ENCODE measurements around the gene CIB2. TPM values are rescaled to one million over a fixed set of nuclear protein-coding genes. Genes with fewer than 3 reads are reported as not detected.

CIB2 gene
- total RNA-seq, 1 experiment from 2014 or later = 6.7 TPM

DNA sequence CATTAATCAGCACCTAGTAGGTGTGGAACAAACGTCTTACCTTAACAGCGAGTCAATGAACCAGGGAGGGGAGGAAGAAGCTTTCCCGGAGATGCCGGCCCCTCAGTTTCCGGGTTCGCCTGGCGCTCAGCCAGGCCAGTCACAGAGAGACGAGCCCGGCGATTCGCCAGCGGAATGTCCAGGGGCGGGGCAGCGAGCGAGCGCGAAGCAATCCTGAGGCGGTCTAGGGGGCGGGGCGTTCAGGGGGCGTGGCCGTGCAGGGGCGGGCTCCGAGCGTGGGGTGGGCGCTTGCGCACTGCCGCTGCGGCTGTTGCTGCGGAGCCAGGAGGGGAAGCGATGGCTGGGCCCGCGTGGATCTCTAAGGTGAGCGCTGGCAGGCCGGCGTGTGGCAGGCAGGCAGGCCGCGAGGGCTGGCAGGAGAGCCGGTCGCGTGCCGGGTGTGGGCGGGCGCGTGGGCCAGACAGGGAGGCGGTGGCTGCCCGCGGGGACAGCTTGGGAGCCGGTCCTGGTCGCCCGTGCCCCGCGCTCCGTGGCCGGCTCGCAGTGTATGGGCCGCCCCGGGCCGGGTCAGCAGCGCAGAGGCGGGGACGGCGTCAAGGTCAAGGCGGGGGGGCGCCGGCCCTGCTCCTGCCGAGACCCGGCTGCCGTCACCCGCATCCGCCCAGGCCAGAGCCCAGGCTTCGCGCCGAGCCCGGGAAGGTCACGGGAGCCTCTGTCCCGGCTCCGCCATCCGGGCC lies 18.0 kb upstream of the CIB2 start, which contains the start of gene IDH3A:
Gene IDH3A, plus strand, starts transcription at position 295 of the 737 bp plus-strand sequence. Its CDS starts 42 bp downstream, at position 337.
- peak; percentile 98 for DNase-seq (ENCODE audit: low read depth)

DNA sequence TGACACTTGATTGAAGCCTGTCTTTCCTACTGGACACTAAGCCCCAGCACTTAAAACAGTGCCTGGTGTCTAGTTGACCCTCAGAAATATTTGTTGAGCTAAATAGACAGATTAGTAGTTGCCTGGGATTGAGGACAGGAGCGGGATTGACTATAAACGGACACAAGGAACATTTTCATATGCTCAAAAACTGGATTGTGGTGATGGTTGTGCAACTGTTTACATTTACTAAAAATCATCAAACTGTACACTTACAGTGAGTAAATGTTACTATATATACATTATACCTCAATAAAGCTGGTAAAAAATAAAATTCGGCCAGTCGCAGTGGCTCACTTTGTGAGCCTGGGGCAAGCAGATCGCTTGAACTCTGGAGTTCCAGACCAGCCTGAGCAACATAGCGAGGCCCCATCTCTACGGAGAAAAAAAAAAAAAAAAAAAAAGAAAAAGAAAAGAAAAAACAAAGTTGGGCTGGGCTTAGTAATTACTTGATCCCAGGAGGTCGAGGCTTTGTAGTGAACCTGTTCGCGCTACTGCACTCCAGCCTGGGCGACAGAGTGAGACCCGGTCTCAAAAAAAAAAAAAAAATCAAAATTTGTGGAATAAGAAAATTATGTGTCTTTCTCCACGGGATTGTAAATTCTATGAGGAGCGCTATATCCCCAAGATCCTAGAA lies 17.3 kb upstream of the CIB2 start:
- DNase-seq (ENCODE audit: low read depth) = no peak

DNA sequence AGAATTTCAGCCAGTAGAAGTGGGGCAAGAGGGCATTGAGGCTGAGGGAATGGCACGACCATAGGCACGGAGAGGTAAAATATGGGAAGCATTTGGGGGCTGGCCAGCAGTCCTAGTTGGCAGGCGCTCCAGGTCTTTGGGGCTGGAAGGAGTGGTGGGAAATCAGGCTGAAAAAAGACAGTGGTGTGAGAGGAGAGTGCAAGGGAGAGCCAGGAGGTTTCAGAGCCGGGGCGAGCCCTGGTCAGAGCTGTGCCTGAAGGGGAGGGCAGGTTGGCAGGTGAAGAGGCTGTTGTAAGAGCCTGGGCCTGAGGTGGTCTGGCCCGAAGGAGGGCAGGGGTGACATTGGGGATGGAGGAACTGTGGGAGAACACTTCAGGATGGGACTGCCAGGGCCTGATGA lies 16.3 kb upstream of the CIB2 start:
- DNase-seq (ENCODE audit: low read depth) = no peak

DNA sequence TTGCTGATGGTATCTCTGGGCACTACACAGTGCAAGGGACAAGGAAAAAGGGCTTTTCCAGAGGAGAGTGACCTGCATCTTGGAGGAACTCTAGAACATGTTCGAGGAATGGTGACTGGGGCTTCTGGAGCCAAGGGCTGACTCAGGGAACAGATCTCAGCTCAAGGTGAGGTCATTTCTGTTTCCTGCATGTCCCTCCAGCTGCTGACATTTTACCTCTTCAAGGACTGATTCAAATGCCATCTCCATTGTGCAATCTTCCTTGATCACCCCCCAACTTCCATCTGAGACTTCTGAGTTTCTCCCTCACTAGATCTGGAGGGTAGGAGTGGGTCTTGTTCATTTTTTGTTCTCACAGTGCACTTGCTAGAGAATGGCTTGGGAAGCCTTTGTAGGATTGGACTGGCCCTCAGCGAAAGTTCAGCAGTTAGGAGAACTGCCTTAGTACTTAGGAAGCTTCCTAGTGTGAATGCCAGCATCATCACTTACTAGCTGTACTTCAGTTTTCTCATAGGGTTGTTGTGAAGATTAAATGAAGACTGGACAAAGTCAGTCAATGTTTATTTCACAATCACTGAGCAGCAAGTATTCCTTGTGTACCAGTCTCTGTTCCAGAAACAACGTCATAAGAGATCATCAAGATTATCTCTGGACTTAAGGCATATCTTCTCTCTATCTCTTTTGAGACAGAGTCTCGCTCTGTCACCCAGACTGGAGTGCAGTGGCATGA lies 15.3 kb upstream of the CIB2 start:
- DNase-seq (ENCODE audit: low read depth) = no peak

DNA sequence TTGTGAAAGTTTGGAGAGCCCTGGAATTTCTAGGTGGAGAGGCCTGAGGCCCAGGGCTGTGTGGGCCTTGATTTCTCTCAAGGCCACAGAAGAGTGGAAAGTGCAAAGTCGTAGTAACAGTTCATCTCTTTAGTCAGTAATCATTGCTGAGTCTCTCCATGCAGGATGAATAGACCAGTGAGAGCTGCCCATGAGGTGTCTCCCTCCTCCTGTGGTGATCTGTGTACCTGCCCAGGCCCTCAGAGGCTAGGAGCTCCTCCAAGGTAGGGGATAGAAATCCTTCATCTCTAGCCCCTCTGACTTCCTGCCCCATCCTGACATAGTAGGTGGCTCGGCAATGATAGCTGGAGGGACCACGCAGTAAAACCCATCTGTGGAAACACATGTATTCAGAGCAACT lies 11.1 kb upstream of the CIB2 start:
- DNase-seq (ENCODE audit: low read depth) = no peak

DNA sequence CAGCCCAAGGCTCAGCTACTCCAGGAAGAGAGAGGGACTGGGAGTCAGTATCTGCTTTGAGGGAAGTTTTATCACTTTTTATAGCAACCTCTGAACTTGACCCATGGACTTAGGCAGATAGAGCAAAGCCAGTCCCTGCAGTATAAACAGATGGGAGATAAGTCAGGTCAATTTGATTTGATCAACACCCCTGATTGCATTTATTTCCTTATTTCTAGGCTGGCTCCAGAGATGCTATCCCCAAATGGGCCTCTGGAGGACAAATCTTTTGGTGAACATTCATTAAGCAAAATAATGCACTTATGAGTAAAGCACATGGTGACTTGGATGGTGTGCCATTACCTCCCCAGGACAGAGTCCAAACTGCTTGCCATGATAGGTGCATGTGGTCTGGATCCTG lies 9.0 kb upstream of the CIB2 start:
- no peak for DNase-seq (ENCODE audit: low read depth)

DNA sequence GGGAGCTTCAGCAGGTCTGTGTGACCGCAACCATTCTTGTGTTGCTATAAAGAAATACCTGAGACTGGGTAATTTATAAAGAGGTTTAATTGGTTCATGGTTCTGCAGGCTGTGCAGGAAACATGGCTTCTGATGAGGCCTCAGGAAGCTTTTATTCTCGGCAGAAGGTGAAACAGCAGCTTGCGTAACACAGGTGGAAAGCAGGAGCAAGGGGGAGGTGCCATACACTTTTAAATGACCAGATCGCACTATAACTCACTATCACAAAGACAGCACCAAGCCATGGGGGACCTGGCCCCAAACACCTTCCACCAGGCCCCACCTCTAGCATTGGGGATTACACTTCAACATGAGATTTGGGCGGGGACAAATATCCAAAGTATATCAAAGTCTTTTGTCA lies 8.3 kb upstream of the CIB2 start:
- no peak for DNase-seq (ENCODE audit: low read depth)

DNA sequence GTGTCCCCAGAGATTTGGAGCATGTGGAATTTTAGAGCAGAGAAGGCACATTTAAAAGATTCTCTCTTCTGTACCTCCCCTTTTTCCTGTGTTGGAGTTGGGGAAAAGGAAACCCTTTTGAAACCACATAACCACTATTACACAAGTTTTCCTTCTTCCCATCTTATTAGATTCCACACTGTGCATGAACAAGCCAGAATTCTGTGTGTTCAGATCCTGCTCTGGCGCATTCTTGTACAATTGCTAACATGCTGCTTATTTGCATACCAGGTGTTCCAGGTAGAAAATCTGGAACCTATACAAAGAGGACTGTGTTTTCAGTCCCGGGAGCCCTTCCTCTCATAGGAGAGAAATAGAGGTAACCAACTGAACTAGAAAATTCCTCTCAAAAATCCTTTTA lies 2.6 kb upstream of the CIB2 start:
- no peak for DNase-seq (ENCODE audit: low read depth)

DNA sequence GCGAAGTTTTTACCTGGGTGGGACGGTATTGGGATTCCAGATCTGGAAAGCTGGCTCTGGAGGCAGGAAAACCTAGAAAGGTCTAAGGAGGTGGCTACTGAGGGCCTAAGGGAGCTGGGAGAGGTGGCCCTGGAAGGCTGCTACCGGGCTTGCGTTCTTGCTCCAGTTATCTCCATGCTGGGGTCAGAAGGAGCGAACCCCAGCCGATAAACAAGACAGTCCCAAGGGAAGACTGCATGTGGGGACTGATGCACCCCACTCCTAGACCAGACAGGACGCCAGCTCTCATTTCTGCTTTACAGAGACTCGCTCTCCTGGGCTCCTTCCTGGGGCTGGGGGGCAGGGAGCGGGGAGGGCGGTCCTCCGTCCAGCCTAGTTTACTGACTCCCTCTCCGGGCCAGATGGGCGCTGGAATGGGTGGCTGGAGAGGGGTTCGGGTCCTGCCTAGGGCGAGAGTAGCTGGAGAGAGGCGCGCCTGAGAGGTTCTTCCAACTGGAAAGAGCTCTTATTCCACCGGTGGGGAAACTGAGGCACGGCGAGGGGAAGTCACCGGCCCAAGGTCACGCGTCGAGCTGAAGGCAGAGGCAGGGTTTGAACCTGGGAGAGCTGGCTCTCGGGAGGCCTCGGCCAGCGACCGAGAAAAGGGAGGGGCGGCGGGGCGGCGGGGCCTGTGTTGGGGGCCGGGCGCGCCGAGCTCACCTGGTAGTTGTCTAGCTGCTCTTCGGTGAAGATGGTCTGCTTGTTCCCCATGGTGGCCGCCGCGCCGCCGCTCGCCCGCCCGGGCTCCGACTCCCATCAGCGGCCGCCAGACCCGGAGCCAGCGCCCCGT lies 565 bp downstream of the CIB2 start:
- DNase-seq (ENCODE audit: low read depth) = no peak

DNA sequence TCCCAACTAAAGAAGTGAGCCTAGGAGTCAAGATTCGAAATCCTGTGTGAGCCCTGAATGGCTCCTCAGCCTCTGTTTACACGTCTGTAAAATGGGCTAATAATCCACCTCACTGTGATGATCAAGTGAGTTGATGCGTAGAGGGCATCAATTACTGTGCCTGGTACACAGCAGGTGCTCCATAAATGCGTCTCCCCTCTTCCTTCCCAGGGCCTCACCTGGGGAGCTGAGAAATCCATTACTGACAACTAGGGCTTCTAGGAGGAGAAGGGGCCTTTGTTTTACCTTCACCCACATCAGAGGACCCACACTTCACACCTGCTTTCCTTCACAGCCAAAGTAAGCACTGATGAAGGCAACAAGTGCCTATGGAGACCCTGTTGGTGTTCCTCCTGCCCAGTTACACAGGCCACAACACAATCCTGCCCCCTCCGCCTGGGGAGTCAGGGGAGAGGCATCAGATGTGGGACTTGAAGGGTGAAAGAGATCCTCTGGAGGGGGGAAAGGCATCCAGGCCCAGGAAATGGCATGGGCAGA lies 1.4 kb downstream of the CIB2 start:
- DNase-seq (ENCODE audit: low read depth) = no peak

DNA sequence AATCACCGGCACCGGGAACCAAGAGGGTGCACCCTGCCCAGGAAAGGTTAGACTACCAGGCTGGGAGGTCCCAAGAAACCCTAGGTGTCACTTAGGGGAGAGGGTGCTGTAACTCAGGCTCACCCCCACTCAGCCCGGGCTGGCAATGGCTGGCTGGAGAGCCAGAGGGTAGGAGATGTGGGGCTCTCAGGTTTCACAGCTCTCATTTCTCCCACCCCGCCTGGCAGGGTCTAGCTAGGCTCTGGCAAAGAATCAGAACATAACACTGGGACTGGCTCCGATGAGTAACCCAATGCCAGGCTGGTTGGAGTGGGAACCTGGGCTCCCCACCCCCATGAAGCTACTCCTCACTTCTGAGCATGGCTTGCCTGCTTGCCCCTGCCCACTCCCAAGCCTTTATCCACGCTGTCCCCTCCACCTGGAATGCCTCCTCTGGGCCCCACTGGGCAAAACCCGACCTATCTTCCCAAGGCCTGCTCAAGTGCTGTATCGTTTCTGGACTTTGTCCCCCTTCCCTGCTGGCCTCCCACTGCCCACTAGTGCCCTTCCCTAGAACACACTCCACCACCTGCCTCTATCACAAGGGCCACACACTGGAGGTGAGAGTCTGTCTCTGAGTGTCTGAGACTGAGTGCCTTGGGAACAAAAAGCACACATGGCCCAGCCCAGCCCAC lies 2.0 kb downstream of the CIB2 start:
- DNase-seq (ENCODE audit: low read depth) = peak; percentile 59

DNA sequence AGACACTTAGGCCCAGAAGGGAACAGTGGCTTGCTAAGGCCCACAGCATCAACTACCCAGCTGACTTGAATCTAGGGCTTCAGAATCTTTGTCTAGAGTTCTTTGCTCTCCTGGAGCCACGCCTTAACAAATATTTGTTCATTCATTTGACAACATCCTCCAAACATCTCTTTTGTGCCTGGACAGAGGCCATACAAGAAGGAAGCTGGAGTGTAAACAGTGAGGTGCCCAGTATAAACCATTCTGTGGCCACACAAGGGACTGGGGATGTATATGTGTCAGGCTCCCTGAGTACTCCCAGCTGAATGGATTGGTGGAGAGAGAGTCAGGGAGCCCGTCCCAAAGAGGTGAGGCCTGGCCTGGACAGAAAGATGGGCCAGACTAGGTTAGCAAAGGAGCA lies 3.4 kb downstream of the CIB2 start:
- DNase-seq (ENCODE audit: low read depth) = no peak

DNA sequence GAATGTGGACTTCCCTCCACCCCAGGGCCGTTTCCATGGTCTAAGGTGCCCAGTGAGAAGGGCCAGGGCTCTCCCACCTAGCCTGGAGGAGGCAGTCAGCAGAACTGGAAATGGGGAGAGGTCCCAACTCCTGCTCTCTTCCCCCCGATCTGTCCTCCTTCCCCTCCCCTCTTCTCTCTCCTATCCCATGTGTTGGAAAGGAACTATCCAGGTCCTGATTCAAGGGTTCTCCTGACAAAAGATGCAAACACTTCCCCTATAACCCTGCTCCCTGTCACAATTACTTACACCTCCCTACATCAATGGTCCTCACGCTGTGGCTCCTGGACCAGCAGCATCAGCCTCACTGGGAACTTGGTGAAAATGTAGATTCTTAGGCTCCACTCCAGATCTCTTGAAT lies 6.0 kb downstream of the CIB2 start:
- DNase-seq (ENCODE audit: low read depth) = no peak

DNA sequence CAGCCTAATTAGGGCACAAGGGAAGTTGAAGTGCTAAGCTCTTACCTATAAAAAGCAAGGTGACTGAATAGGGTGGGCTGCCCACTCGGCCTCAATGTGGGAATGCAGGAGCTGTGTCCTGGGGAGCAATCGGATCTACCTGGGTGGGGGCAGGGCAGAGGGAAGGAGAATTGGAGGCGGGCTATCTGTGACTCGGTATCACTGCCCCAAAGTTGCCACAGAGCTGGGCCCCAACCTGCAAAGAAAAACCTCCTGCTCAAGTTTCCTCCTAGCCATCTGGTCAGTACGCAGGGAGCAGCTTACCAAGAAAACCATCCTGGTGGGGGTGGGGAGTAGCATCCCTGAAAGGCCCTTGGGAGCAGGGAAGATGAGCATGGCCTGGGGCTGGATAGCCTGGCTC lies 10.7 kb downstream of the CIB2 start:
- no peak for DNase-seq (ENCODE audit: low read depth)

DNA sequence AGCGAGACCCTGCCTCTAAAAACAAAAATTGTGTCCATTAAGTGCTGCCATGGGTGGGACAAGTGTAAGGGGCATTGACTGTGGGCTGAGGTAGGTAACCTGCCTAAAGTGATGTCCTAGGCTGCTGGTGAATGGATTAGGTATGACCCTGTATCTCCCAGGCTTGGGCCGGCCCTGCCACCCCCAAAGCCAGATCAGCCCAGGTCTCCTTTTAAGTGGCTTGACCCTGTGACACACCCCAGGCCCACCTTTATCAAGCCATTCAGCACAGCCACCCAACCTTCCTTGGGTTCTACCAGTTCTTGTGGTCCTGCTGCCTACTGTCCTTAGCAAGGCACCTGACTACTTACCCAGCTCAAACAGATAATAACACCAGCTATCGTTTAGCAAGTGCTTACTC lies 18.7 kb downstream of the CIB2 start:
- DNase-seq (ENCODE audit: low read depth) = no peak

DNA sequence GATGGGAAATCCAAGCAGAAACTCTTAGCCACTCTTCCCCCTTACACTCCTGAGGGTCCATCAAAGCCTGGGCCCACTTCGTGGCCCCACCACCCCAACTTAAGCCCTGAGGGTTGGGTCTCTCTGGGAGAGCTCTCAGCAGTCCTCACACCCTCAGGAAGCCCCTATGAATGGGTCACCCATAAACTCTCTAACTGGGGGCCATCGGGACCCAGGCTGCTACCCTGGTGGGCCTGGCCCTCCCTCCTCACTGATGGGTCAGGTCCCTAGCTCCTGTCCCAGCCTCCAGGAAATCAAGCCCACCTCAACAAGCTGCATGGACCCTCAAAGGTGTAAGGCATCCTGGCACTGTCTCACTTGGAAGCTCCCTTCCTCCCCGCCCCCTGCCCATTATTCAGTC lies 19.5 kb downstream of the CIB2 start:
- no peak for DNase-seq (ENCODE audit: low read depth)

DNA sequence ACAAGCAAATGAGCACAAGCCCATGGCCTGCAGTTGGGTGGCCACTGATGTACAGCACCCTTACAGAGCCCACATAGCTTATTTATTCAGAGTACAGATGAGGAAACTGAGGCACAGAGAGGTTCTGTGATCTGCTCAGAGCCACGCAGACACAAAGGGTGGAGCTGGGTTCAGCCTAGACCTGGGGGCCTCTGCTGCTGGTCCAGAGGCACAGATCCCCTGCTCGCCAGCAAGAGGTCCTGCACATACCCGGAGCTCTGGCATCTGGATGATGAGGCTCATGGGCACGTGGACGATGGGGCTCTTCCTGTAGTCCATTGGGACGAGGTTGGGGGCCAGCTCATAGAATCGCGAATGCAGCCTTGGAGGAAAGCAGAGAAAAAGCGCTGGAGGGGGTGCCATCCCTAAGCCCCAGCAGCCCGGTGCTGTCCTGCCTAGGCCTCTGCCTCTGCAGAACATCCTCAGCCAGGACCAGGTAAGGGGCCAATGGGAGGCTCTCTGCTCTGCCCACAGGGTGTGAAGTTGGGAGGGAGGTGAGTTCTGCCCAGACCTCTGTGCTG lies 20.2 kb downstream of the CIB2 start:
- no peak for DNase-seq (ENCODE audit: low read depth)

DNA sequence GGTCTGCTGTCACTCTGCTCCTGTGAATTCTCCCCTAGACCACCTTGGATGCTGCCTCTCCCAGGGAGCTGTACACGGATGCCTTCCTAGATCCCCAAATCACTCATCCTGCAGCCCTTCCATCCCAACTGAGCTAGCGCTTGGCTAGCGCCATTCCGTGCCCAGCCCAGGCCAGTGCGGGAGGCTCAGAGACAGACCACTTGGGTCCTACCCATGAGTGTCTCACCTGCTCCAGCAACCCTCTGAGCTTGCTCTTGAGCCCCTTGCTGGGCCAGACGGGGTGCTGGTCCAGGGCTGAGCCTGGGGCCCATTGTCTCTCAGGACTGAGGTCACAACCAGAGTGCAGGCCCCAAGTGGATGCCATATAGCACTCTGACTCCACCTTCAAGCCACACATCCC lies 21.1 kb downstream of the CIB2 start:
- DNase-seq (ENCODE audit: low read depth) = no peak

DNA sequence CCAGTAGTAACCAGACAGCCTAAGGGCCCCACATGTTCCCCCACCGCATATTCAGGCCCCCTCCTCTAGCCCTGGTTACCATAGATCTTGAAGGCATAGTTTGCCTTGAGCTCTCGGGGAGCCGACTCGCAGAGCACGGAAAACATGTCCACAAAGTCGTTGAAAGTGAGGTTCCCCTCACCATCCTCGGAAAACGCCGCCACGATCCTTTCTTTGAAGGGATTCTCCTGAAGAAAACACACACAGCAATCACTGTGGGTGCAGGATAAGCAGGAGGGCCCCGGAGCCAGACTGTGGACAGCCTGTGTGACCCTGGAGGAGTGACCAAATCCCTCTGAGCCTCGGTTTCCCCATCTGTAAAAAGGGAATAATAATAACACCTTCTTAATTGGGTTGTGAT lies 22.1 kb downstream of the CIB2 start:
- DNase-seq (ENCODE audit: low read depth) = no peak

DNA sequence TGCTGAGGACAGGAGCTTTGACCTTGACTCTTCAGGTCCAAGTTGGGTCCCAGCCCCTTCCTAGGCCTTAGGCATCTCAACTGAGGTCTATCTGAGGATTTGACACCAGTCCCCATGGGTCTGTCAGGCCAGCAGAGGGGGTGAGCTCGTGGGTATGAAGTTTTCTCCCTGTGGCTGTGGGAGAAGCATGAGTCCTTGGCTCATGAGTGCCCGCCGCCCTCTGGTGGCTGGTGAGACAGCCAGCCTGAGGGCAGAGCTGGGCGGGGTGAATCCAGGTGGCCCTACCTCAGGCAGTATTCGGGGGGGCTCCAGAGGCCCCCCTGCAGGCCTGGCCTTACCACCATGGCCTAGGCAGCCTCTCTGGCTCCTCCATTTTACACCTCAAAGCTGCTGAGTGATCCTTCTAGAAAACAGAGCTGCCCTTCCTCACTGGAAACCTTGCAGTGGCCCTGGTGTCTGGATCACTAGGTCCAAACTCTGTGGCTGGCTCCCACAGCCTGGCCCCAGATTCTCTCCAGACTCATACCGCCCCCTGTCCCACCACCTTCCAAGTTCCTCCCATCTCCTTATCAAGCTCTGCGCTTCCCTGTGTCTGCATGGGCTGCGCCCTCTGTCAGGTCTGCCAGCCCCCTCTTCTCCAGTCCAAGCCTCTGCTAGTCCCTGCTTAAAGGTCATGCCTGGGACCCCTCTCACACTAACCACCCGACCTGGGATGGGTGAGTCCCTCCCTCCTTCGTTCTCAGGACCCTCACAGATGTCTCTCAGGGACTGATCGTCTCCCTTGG lies 22.8 kb downstream of the CIB2 start:
- peak; percentile 80 for DNase-seq (ENCODE audit: low read depth)

All from Daoy (cell line).